GM18907 (cell line): ENCODE results near the gene HLA-F.

ENCODE experiments used
- ATAC-seq: cut with Tn5 transposase; IDR thresholded peaks from one replicate; pipeline ENCODE4 v1.9.1; 2021; ENCODE audit warnings: mild to moderate bottlenecking, moderate library complexity; ENCODE audit not compliant: unreplicated experiment

The HLA-F gene

GRCh38 chr6:29759457-29759856, 36.2 kb downstream of the HLA-F start:
- no peak for ATAC-seq

GRCh38 chr6:29760328-29760727, 37.1 kb downstream of the HLA-F start:
- no peak for ATAC-seq

- no peak for ATAC-seq
These were observed 38.8 kb downstream of the HLA-F start for GRCh38 chr6:29762051-29762450.

- no peak for ATAC-seq
These were observed 39.6 kb downstream of the HLA-F start for GRCh38 chr6:29762781-29763214.

GRCh38 chr6:29763491-29764289, 40.5 kb downstream of the HLA-F start:
- no peak for ATAC-seq

DNA sequence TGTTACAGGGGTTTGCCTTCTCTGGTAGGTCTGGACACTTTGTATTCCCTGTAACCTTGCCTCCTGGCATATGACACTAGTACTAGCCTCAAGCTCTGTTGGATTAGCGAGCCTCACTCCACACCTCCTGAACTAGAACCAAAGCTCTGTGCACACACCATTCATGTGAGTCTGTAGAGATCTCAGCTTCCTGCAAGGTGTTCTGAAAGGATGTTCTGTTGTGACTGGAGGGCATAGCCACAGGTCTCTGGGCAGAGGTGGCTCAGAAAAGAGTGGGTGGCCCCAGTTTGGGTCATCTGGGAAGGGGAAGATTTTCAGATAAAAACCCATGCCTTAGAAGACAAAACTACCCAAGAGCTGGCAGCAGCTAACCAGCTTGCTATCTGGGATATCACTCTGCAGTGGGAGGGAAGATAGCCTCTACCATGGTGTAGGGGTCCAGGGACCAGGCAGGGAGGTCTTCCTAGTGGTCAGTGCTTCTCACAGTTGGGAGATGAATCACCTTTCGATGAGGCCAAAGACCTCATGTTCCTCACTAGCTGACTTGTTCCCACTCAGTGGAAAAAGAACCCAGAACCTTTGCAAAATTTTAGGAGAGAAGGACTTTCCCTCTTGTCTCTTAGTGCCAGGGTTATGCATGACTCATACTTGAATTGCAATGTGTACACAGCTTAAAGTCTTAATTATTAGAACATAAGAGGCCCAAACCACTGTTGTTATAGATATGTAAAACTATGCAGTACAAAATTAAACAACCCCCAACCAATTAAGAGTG, 41.4 kb downstream of the HLA-F start:
- ATAC-seq, result no peak

GRCh38 chr6:29769336-29769735, 46.1 kb downstream of the HLA-F start:
- ATAC-seq, result no peak

- no peak for ATAC-seq
These were observed 47.1 kb downstream of the HLA-F start for GRCh38 chr6:29770306-29770705.

- no peak for ATAC-seq
These were observed 53.5 kb downstream of the HLA-F start for GRCh38 chr6:29776684-29777083.
